Spleen (tissue), 11 donors: ENCODE measurements around the gene PIGC. TPM values are rescaled to one million over a fixed set of nuclear protein-coding genes. Genes with fewer than 3 reads are reported as not detected.
A peak's percentile ranks its signal among the peaks of the same experiment; 100 is the strongest.

Experiments
- DNase-seq: peaks from one replicate; pipeline ENCODE4 v3.0.0-alpha.2; 2020
- H3K27ac ChIP-seq, 8 donors: fragments of 200-600 bp; sonication (generic) in 7 of 8; 1 replicate in 4 of 8; 2 replicates in 4 of 8; pipeline versions ENCODE4 v1.5.0 to v1.8.0; 2016 to 2021; ENCODE audit warnings: inconsistent platforms in 4 of 8, mild to moderate bottlenecking in 4 of 8, moderate library complexity in 1 of 8
- H3K27me3 ChIP-seq, 7 donors: fragments of 200-600 bp; sonication (generic) in 6 of 7; replicated peaks in 1 of 7; 1 replicate in 4 of 7; 2 replicates in 3 of 7; pipeline versions ENCODE4 v1.5.0 to v1.8.0; 2016 to 2021; ENCODE audit warnings: inconsistent platforms in 3 of 7, mild to moderate bottlenecking in 1 of 7
- H3K36me3 ChIP-seq, 6 donors: fragments of 200-600 bp; sonication (generic) in 5 of 6; 1 replicate in 4 of 6; 2 replicates in 2 of 6; pipeline versions ENCODE4 v1.5.0 to v1.8.0; 2016 to 2021; ENCODE audit warnings: inconsistent platforms in 2 of 6
- H3K4me1 ChIP-seq, 6 donors: fragments of 200-600 bp; sonication (generic) in 5 of 6; 1 replicate in 3 of 6; 2 replicates in 3 of 6; pipeline versions ENCODE4 v1.5.0 to v1.8.0; 2016 to 2021; ENCODE audit warnings: inconsistent platforms in 3 of 6
- H3K4me3 ChIP-seq, 8 donors: fragments of 200-600 bp; sonication (generic) in 7 of 8; 1 replicate in 4 of 8; 2 replicates in 4 of 8; pipeline versions ENCODE4 v1.5.0 to v1.8.0; 2016 to 2021; ENCODE audit warnings: inconsistent platforms in 4 of 8, mild to moderate bottlenecking in 4 of 8, moderate library complexity in 2 of 8
- H3K9me3 ChIP-seq, 8 donors: fragments of 200-600 bp; sonication (generic) in 7 of 8; 1 replicate in 4 of 8; 2 replicates in 4 of 8; pipeline versions ENCODE4 v1.5.0 to v1.8.0; 2016 to 2021; ENCODE audit warnings: inconsistent platforms in 4 of 8
- CTCF ChIP-seq, 11 experiments: fragments of 200-600 bp in 7 of 11; fragments of 450-650 bp in 4 of 11; sonication (generic) in 4 of 11; IDR thresholded peaks in 8 of 11; conservative IDR thresholded peaks in 3 of 11; 1 replicate in 7 of 11; 2 replicates in 4 of 11; pipeline versions ENCODE4 v1.4.0 to v1.8.0; 2016 to 2021; ENCODE audit warnings: antibody characterized with exemption in 11 of 11, inconsistent platforms in 4 of 11, mild to moderate bottlenecking in 1 of 11
- POLR2A ChIP-seq, 3 donors: fragments of 450-650 bp; IDR thresholded peaks; one replicate each; pipeline ENCODE4 v1.5.1; 2017; ENCODE audit warnings: antibody characterized with exemption in 3 of 3, mild to moderate bottlenecking in 1 of 3
- POLR2AphosphoS5 ChIP-seq, 3 donors: sonication (generic); formaldehyde crosslinking; IDR thresholded peaks; one replicate each; pipeline ENCODE4 v1.5.1; 2017; ENCODE audit warnings: antibody characterized with exemption in 3 of 3
- WGBS, 5 donors: extraction: QIAGEN DNeasy Blood & Tissue Kit in 3 of 5; methylation state at CpG; one replicate each; pipeline versions ENCODE4 v1.1.5 to v1.1.7; 2013 to 2018; 5-methylcytosine and 5-hydroxymethylcytosine counted together
- intact Hi-C: fragments of 100-400 bp; cut with DNase I; formaldehyde crosslinking; loops from one replicate; pipeline ENCODE4 v1.15.0; 2023; ENCODE audit warnings: low total_unique reads
- polyA plus RNA-seq, 3 donors: library from polyadenylated mRNA; stranded (reverse); fragments of 200-250 nt; gene quantifications; one replicate each; pipeline ENCODE4 v1.2.1, GENCODE V29; 2013
- total RNA-seq, 7 donors: library from RNA; depleted of rRNA in 3 of 7; stranded (reverse); fragments of >200 nt in 3 of 7; fragmentation: NEBNext Ultra II Directional in 4 of 7; extraction: Animal tissue kit (Norgen Biotek cat#: 25700) in 4 of 7; gene quantifications; one replicate each; pipeline versions ENCODE4 v1.1.0 to v1.2.1, GENCODE V29; 2016 to 2021
- donor health status: healthy with polysubstance abuse.
- donor health status: DM: no; HTN: no; CAD: no; lungs with moderate emphysema.
- donor health status: DM: no; HTN: no; CAD: no.
- donor health status: Bipolar disorder and iron deficiency.
- donor health status: healthy.
- donor health status: DM: no; HTN: no; CAD: no.
- donor health status: DM: yes; HTN: yes; CAD: no.

The PIGC gene
- total and polyA plus RNA-seq, 10 donors: 20.1 to 28.0 (median 23.9) TPM

DNA sequence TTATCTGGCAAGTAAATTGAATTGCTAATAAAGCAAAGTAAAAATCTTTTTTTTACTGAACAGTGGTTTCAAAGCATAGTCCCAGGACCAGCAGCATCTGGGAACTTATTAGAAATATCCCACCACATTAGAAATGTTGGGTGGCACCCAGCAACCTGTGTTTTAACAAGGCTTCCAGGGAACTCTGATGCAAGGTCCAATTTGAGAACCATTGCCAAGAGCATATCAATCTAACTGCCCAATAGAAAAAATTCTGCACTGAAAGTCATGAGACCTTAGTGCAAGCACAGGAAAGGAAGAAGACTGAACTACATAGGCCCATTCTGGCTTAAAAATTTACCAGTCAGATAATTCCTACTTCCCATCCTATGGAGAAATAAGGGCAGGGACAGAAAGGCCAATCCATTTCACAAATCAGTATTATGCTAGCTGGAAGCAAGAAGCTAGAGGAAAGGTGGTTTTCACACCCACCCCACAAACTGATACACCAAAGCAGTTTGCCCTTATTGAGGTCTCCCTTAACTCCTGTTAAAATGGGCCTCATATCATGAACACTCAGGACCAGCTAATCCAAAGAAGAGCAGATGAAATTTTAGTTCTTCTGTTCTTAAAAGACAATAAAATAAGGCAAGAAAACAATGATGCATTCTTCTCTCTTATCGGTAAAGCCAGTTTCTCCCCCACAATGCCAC, 40.8 kb downstream of the PIGC start:
- H3K4me3 ChIP-seq: no peak overlapping the region
- whole genome bisulfite sequencing, 5 donors: 88 to 100% (median 92%) methylated on average over 1 of the region's 1 CpG
- H3K9me3 ChIP-seq: no peaks in the 10 kb centered on the region
- H3K4me1 ChIP-seq: peaks cover 3 to 43% (median 21%) of the 10 kb centered on the region in 6 donors
- H3K27ac ChIP-seq: no peak overlapping the region
- H3K27me3 ChIP-seq: no peaks in the 10 kb centered on the region
- intact Hi-C loops: loop anchor here (10.0 kb wide), 1 partner anchor 398 kb away; no protein-coding TSS in a partner anchor
- no peaks in the 10 kb centered on the region for H3K36me3 ChIP-seq
- DNase-seq: no peak
- TF ChIP-seq POLR2A (IDR thresholded peaks at IDR 0.05) (no peak), POLR2AphosphoS5 (IDR thresholded peaks at IDR 0.05) (no peak), CTCF (IDR thresholded peaks at IDR 0.05 in 8 of 11, conservative IDR thresholded peaks at IDR 0.05 in 3 of 11) (no peak)

- 79 to 93% (median 89%) methylated on average over 5 of the region's 5 CpGs for WGBS, 5 donors
- no peaks in the 10 kb centered on the region for H3K9me3 ChIP-seq
- TF ChIP-seq POLR2AphosphoS5 (IDR thresholded peaks at IDR 0.05): no peak
- no peaks in the 10 kb centered on the region for H3K36me3 ChIP-seq
- no peaks in the 10 kb centered on the region for H3K27me3 ChIP-seq
- intact Hi-C loops: loop anchor here (10.0 kb wide), 1 partner anchor 397 kb away; no protein-coding TSS in a partner anchor
- DNase-seq: no peak
- H3K27ac ChIP-seq: no peak overlapping the region
- peaks cover 7 to 54% (median 24%) of the 10 kb centered on the region in 6 donors for H3K4me1 ChIP-seq
- H3K4me3 ChIP-seq: no peak overlapping the region
Observed at GRCh38 chr1:172401892-172402291, 42.0 kb downstream of the PIGC start.

DNA sequence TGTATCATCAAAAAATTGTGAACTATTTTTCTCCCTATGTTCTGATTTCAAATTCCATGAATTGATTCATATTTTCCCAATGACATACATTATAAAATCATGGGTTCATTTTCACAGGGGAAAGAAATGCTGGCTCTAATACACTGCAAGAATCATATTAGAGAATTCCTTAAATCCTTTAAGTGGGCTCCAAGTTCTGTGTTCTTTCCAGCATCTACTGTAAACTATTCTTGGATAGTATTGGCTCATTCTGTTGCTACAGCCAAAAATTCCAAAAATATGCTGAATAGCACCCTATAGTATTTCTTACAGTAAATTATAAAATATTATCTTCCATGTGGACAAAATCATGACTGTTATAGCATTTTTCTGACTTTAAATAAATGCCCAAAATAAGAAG, 42.4 kb downstream of the PIGC start:
- DNase-seq: no peak
- no peak overlapping the region for H3K27ac ChIP-seq

DNA sequence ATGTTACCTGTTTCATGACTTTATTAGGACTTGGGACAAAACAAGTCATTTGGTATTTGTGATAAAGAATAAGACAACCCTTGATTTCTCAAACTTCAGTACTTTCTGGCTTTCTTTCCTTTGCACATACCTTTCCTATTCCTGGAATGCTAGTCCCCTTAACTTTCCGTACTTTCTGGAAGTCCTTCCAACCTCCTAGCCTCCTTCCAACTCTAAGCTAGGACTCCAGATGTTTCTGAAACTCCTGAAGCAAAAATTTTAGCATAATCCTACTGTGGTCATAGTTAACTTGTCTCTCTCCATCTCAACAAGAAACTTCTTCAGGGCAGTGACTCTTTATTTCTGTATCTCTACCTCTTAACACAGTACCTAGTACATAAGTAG, 43.2 kb downstream of the PIGC start:
- 76 to 95% (median 85%) methylated on average over 1 of the region's 1 CpG for WGBS, 5 donors
- Histone ChIP-seq H3K4me1 (peaks cover 7 to 56% (median 24%) of the 10 kb centered on the region in 6 donors), H3K27ac (peak overlapping the region in 5 of 8 donors; percentile 62 to 79 (median 76)), H3K4me3 (no peak overlapping the region), H3K36me3 (no peaks in the 10 kb centered on the region), H3K27me3 (no peaks in the 10 kb centered on the region), H3K9me3 (no peaks in the 10 kb centered on the region)
- DNase-seq: no peak
- intact Hi-C loops: loop anchor here (10.0 kb wide), 1 partner anchor 396 kb away; no protein-coding TSS in a partner anchor
- TF ChIP-seq POLR2A (IDR thresholded peaks at IDR 0.05) (no peak), CTCF (IDR thresholded peaks at IDR 0.05 in 8 of 11, conservative IDR thresholded peaks at IDR 0.05 in 3 of 11) (no peak), POLR2AphosphoS5 (IDR thresholded peaks at IDR 0.05) (no peak)

More for the DNA sequence above, 42.4 kb downstream of the PIGC start:
- H3K4me3 ChIP-seq: no peak overlapping the region
- no peaks in the 10 kb centered on the region for H3K27me3 ChIP-seq
- intact Hi-C loops: loop anchor here (10.0 kb wide), 1 partner anchor 397 kb away; no protein-coding TSS in a partner anchor
- TF ChIP-seq POLR2A (IDR thresholded peaks at IDR 0.05) (no peak), POLR2AphosphoS5 (IDR thresholded peaks at IDR 0.05) (no peak)
- H3K9me3 ChIP-seq: no peaks in the 10 kb centered on the region
- H3K36me3 ChIP-seq: no peaks in the 10 kb centered on the region
- peaks cover 7 to 54% (median 24%) of the 10 kb centered on the region in 6 donors for H3K4me1 ChIP-seq
